K562 (cell line): ENCODE results near the gene NAT9.

Experiments used
- EWSR1 ChIP-seq: fragments of 450-650 bp; IDR thresholded peaks from 2 replicates; pipeline ENCODE4 v1.6.1; 2018; ENCODE audit warnings: borderline replicate concordance, mild to moderate bottlenecking, low read depth, moderate library complexity; ENCODE audit not compliant: partially characterized antibody
- EZH2 ChIP-seq: IDR thresholded peaks from 2 replicates; pipeline ENCODE4 v1.6.1; 2012; ENCODE audit warnings: low read depth, mild to moderate bottlenecking, inconsistent platforms, low read length, borderline replicate concordance
- HMGXB4 ChIP-seq: sonication (generic); formaldehyde crosslinking; IDR thresholded peaks from 2 replicates; pipeline ENCODE4 v1.8.1; 2023; ENCODE audit warnings: mild to moderate bottlenecking, missing genetic modification reagents
- MAFF ChIP-seq: IDR thresholded peaks from 2 replicates; pipeline ENCODE4 v1.6.1; 2012; ENCODE audit warnings: low read length, improper control_type of control experiment
- SMAD3 ChIP-seq: fragments of 450-650 bp; formaldehyde crosslinking; conservative IDR thresholded peaks from 2 replicates; pipeline ENCODE4 v1.4.0; 2020; ENCODE audit warnings: mild to moderate bottlenecking
- TF ChIP-seq, protein P1 (sequence below): sonication (generic); formaldehyde crosslinking; IDR thresholded peaks from 2 replicates; pipeline ENCODE4 v1.8.0; 2022; ENCODE audit warnings: missing genetic modification reagents, mild to moderate bottlenecking, moderate library complexity, borderline replicate concordance

GRCh38 chr17:74796866-74797265 is 20.7 kb upstream of the NAT9 start:
- TF ChIP-seq SMAD3, result no peak
- TF ChIP-seq EWSR1, result no peak
- TF ChIP-seq EZH2, result no peak
- no peak for TF ChIP-seq MAFF
- TF ChIP-seq, protein P1, sequence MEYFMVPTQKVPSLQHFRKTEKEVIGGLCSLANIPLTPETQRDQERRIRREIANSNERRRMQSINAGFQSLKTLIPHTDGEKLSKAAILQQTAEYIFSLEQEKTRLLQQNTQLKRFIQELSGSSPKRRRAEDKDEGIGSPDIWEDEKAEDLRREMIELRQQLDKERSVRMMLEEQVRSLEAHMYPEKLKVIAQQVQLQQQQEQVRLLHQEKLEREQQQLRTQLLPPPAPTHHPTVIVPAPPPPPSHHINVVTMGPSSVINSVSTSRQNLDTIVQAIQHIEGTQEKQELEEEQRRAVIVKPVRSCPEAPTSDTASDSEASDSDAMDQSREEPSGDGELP (CRISPR knock-in tag), result no peak
- TF ChIP-seq HMGXB4, result no peak
